Amniotic epithelial cell (primary cell): Measurements from ENCODE around the gene MAP9.
"Not testable (repeated sequence)": the region's sequence is repeated elsewhere in the genome, so short reads cannot be mapped to it uniquely, and the experiment has no call there.

Source experiments
- DNase-seq: peaks from one replicate; pipeline ENCODE4 v3.0.0-alpha.2; 2010; ENCODE audit warnings: low read depth

MAP9 gene

DNA sequence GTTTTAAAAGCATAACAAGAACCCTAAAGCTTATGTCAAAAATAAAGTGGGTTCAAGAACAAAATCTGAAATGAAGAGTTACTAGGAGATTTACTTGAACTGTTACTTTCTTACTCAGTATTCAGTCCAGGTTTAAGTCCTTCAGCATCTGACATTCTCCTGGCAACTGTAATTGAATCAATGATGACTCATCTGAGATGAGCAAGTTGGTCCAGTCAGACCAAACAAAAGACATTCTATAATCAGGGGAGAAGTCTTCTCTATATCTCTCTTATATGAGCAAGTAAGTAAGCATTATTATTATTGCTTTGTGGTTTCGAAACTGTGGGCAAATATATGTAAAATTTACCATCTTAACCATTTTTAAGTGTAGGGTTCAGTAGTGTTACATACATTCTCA is 34.6 kb downstream of the MAP9 start:
- DNase-seq: peak; percentile 51

DNA sequence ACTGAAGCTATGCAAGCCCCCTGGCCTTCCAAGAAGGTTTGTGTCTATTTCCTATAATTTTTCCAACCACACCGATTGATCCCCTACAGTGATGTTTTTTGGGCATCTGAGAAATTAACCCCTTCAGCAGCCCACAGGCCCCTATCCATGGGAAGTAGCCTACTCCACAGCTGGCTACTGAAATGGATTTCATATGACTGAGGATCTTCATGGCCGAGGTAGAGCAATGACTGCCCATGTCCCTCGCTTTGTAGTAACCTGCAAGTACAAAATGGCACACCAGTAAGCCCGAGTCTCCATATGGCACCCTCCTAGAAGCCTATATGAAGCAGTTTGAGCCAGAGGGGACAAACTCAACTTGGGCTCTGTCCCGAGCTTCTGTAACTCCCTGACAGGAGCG is 36.8 kb downstream of the MAP9 start:
- no peak for DNase-seq

DNA sequence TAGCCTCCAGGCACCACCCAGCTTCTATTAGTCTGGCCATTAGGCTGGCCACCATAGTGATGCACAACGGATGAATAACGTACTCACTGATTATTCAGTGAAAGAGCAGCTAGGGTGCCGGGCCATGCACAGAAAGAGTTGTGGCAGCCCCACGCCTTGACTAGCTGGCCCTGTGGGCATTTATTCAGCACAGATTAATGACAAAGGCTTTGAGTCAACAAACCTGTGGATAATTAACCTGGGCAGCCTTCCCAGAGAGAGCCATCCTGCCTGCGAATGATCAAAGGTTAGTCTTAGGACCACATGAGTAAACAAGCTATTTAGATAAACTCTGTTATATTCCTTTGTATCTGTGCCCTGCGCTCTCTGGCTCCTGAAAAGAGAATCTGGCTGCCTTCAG is 37.2 kb downstream of the MAP9 start:
- no peak for DNase-seq

DNA sequence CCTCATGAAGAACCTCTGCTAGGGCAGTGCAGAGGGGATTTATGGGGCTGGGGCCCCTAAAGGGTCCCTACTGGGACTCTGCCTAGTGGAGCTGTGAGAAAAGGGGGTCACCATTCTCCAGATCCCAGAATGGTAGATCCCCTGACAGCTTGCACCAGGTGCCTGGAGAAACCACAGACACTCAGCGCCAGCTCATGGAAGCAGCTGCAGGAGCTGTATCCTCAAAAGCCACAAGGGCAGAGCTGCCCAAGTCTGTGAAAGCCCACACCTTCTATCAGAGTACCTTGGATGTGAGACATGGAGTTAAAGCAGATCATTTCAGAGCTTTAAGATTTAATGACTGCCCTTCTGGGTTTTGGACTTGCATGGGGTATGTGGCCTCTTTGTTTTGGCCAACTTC is 38.6 kb downstream of the MAP9 start:
- DNase-seq: no peak

DNA sequence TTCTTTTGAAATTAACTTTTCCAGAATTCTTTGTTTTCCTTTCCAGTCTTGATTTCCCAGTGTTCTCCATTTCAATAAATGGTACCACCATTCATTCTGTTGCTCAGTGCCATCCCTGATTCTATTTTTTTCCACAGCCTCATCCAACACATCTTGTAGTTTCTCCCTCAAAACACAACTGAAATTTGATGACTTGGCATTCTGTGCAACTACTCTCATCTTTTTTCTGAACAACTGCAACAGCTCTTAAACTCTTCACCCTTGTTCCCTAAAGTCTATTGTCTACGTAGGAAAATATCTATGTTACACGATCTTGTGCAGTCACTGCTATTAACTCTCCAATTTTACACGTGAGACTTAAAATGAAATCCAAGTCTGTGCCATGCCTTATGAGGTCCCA is 40.5 kb downstream of the MAP9 start:
- DNase-seq: no peak

DNA sequence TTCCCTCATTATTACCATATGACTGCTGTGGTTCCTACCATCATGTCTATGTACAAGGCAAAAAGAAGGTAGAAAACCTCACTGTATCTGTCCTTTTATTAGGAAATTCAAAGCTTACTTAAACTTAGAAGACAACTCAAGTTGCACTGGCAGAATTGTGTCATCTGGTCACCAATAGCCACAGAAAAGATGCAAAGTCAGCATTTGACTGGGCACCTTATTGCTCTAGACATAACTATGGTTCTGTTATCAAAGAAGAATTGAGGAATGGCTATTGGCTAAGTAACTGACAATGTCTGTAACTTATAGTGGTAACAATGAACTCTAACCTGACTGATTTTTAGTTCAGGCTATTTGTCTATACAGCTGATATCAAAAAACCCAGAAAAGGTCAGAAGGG is 45.3 kb downstream of the MAP9 start:
- no peak for DNase-seq

DNA sequence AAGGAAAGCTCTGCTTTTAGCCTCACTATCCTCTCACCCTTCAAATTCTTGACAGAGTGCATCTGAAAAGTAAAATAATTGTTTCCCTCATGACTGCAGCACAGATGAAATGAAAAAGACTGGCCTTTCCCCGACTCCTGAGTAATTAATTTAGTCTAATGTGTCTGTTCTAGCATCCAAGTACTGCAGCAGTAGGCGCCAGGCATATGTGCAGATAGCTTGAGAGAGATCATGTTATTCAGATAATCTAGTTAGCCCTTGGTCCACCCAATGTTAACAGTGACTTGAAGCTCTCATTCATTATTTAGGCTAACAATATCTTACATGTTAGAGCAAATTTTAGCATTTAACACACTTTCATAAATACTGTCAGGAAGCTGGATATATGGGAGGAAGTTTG is 54.0 kb downstream of the MAP9 start:
- no peak for DNase-seq

DNA sequence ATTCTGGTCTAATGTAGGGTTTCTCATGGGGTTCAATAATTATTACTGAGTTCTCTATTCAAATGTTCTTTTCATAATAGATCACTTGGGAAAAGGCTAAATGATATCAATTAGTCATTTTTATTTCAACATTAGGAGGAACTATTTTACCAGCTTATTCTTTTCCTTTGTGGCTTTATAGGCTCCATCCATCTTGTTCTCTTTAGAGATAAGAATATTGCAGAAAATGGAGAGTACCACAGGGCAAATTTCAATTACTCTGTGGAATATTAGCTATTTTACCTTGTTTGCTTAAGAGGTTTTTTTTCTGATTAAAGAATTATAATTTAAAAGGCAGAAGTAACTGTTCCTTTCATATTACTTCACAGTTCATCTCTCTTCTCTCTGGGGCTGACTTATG is 55.8 kb downstream of the MAP9 start:
- no peak for DNase-seq

DNA sequence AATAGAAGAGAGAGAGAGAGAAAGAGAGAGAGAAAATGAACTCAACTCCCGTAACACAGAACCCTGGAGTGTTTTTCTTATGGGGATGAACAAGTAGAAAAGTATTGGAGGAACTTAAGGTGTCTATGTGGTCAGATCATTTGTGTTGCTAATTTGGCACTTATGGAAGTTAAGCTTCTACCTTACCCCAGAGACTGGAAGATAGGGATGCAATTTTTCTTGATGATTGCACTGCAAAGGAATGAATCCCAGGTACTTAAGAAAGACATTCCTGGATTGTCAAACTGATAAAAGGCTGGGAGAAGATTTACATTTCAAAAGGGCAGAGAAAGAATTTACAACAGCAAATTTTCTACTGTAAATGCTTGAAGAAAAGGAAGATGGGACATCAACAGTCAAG is 57.2 kb downstream of the MAP9 start:
- peak; percentile 0 for DNase-seq

DNA sequence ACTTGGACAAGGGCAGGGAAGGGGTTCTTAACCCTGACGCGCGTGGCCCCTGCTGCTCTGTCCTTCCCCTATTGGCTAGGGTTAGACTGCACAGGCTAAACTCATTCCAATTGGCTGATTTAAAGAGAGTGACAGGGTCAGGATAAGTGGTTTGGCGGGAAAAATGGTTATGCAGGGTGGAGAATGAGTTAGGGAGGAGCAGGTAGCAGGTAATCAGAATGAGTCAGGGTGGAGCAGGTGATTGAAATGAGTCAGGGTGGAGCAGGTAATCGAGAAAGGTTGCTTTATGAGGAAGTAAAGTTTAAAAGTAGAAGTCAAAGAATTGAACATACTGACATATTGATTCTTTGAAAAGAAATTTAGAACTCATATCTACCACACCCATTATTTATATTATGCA is 64.7 kb downstream of the MAP9 start:
- DNase-seq: not testable (repeated sequence)

DNA sequence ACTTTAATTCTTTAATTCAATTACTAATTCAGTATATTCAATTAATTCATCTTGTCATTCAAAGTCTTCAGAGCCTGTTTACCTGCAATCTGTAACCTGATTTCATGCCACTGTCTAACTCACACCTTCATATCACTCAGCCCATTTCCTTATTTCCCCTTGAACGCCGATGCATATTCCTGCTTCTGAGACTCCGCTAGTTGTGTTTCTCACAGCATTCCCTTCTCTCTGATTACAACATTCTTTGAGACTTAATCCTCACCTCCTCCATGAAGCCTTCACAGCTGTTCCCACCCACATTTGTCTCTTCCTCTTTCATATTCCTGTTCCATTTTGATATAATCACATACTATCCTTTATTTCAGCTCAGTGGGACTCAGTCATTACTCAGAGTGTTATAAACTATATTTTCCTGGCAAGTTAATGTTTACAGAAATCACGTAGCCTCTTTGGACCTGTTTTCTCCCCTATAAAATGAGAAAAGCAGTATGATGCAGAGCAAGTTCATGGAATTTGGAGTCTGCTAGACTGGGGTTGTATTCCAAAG is 69.0 kb downstream of the MAP9 start:
- DNase-seq: no peak

DNA sequence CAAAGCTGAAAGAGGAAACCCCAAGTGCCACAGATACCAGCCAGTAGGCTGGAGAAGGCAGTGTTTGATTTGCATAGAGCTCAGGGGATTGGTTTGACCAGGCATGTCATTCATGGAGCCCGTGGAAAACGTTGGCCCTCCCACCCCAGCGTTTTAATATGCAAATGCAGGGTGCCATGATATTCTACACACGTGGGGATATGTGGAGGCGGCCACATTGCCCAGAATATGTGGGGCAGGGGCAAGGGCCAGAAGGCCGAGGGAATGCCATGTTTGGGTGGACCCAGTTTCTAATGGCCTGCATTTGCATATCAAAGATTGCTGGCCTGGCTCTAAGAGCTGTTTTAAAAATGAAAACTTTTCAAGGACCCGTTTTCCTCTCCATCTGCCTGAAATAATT is 71.1 kb downstream of the MAP9 start:
- no peak for DNase-seq

DNA sequence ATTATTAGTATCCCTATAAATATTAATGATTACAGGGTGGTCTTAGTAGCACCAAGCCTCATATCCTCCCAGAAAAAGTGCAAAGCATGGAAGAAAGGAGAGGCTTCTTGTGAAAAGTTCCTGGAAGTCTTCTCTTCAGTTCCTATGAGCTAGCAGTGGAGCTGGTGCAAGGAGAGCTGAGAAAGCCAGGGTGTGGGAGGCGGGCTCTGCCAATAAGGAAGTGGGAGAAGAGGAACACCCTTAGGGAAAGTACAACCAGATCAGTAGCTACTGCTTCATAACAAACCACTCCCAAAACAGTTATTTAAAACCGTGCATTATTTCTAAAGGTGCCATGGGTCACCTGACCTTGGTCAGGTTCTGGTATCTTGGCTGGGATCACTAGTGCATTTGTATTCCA is 72.4 kb downstream of the MAP9 start:
- DNase-seq: no peak

DNA sequence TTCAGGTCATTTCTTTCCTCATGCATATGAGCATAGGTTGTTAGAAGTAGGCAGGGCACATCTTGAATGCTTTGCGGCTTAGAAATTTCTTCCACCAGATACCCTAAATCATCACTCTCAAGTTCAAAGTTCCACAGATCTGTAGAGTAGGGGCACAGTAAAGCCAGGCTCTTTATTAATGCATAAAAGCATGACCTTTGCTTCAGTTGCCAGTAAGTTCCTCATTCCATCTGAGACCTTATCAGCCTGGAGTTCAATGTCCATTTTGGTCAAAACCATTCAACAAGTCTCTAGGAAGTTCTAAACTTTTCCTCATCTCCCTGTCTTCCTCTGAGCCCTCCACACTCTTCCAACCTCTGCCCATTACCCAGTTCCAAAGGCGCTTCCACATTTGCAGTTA is 77.7 kb downstream of the MAP9 start:
- DNase-seq: no peak
